Bronchial epithelial cell (primary cell): ENCODE results near the gene AMER2. TPM values are rescaled to one million over a fixed set of nuclear protein-coding genes. Genes with fewer than 3 reads are reported as not detected.

Source experiments
- DNase-seq: peaks from one replicate; pipeline ENCODE4 v3.0.0-alpha.2; 2010; ENCODE audit warnings: low read depth
- FAIRE-seq: peaks from 2 replicates; lab custom pipeline; 2011; peaks lifted over from hg19 to GRCh38; lab: Jason Lieb, UNC
- H3K27me3 ChIP-seq: 2 replicates; pipeline ENCODE4 v1.5.1; 2011; ENCODE audit warnings: low read length; ENCODE audit not compliant: control insufficient read depth, insufficient read depth
- H3K36me3 ChIP-seq: 2 replicates; pipeline ENCODE4 v1.5.1; 2011; ENCODE audit warnings: low read length; ENCODE audit not compliant: control insufficient read depth, insufficient read depth
- H3K4me3 ChIP-seq: 2 replicates; pipeline ENCODE4 v1.5.1; 2011; ENCODE audit warnings: mild to moderate bottlenecking, low read depth, low read length, control low read depth
- CTCF ChIP-seq: IDR thresholded peaks from 2 replicates; pipeline ENCODE4 v1.5.1; 2011; ENCODE audit warnings: mild to moderate bottlenecking, moderate library complexity, low read length, control low read depth, inconsistent platforms; ENCODE audit not compliant: insufficient read depth, severe bottlenecking
- total RNA-seq: library from RNA; depleted of rRNA; stranded (reverse); fragments of >200 nt; gene quantifications from 2 replicates; pipeline ENCODE4 v1.2.1, GENCODE V29; 2014

The AMER2 gene
- total RNA-seq, 1 donor from 2014 or later, result not detected

- FAIRE-seq (no peak), DNase-seq (no peak)
- no peak for TF ChIP-seq CTCF
These were observed 31.1 kb upstream of the AMER2 start for GRCh38 chr13:25203127-25203740.

GRCh38 chr13:25200783-25201182 is 28.7 kb upstream of the AMER2 start:
- no peaks in the 10 kb centered on the region for H3K27me3 ChIP-seq
- DNase-seq (no peak), FAIRE-seq (no peak)
- H3K4me3 ChIP-seq, result no peak overlapping the region
- H3K36me3 ChIP-seq, result no peaks in the 10 kb centered on the region
- no peak for TF ChIP-seq CTCF

More at GRCh38 chr13:25203127-25203740, 31.1 kb upstream of the AMER2 start:
- H3K27me3 ChIP-seq, result no peaks in the 10 kb centered on the region
- no peaks in the 10 kb centered on the region for H3K36me3 ChIP-seq
- H3K4me3 ChIP-seq, result no peak overlapping the region

GRCh38 chr13:25198647-25199046 is 26.6 kb upstream of the AMER2 start:
- Histone ChIP-seq H3K4me3 (no peak overlapping the region), H3K27me3 (no peaks in the 10 kb centered on the region), H3K36me3 (no peaks in the 10 kb centered on the region)
- no peak for FAIRE-seq
- no peak for TF ChIP-seq CTCF
- no peak for DNase-seq

- no peaks in the 10 kb centered on the region for H3K36me3 ChIP-seq
- DNase-seq, result no peak
- no peak for TF ChIP-seq CTCF
- H3K27me3 ChIP-seq, result no peaks in the 10 kb centered on the region
- FAIRE-seq, result no peak
- no peak overlapping the region for H3K4me3 ChIP-seq
These were observed 24.9 kb upstream of the AMER2 start for GRCh38 chr13:25196971-25197370.

GRCh38 chr13:25192936-25193335 is 20.8 kb upstream of the AMER2 start:
- no peaks in the 10 kb centered on the region for H3K27me3 ChIP-seq
- peak; percentile 28 for FAIRE-seq

More at GRCh38 chr13:25192936-25193335, 20.8 kb upstream of the AMER2 start:
- TF ChIP-seq CTCF, result no peak
- Histone ChIP-seq H3K4me3 (no peak overlapping the region), H3K36me3 (no peaks in the 10 kb centered on the region)
- no peak for DNase-seq
